Endothelial cell of umbilical vein (primary cell): ENCODE measurements around the gene MRPL21. TPM values are rescaled to one million over a fixed set of nuclear protein-coding genes. Genes with fewer than 3 reads are reported as not detected.

Experiments used
- BruUV-seq: library from RNA; stranded (reverse); fragments of 400-500 nt; replicated peaks from 2 replicates; lab custom pipeline; 2021; lab: Mats Ljungman, UMichigan
- CTCF ChIA-PET: fragments of 300-600, 350-600 bp; sonication (Branson Sonifier 250); formaldehyde crosslinking; loops from one replicate; lab custom pipeline; 2021; ENCODE audit warnings: antibody characterized with exemption, inconsistent platforms; lab: Charles Lee
- POLR2A ChIA-PET: fragments of 300-600, 350-600 bp; sonication (Branson Sonifier 250); formaldehyde crosslinking; loops from one replicate; lab custom pipeline; 2021; ENCODE audit warnings: antibody characterized with exemption, inconsistent platforms; lab: Charles Lee
- DNase-seq: peaks from one replicate; pipeline ENCODE4 v3.0.0-alpha.2; 2011; ENCODE audit warnings: low read depth, low spot score
- FAIRE-seq: peaks from 2 replicates; lab custom pipeline; 2011; peaks lifted over from hg19 to GRCh38; lab: Jason Lieb, UNC
- H2AFZ ChIP-seq: 2 replicates; pipeline ENCODE4 v1.6.0; 2012; ENCODE audit warnings: low read depth, low read length, control low read depth, inconsistent platforms
- H3K27ac ChIP-seq: 2 replicates; pipeline ENCODE4 v1.5.1; 2011; ENCODE audit warnings: low read depth, mild to moderate bottlenecking, control low read depth, low read length, moderate library complexity; ENCODE audit not compliant: insufficient read depth
- H3K27me3 ChIP-seq, 2 experiments: 2 replicates each; pipeline versions ENCODE4 v1.6.0 to v1.6.1; 2011; ENCODE audit warnings: low read length in 2 of 2, mixed read lengths in 1 of 2; ENCODE audit not compliant: control insufficient read depth in 2 of 2, insufficient read depth in 2 of 2
- H3K36me3 ChIP-seq, 2 experiments: 2 replicates in 1 of 2; 3 replicates in 1 of 2; pipeline ENCODE4 v1.5.1; 2011; ENCODE audit warnings: low read length in 2 of 2, mild to moderate bottlenecking in 1 of 2, moderate library complexity in 1 of 2; ENCODE audit not compliant: control insufficient read depth in 2 of 2, insufficient read depth in 2 of 2; ENCODE audit errors: extremely low read depth in 1 of 2
- H3K4me1 ChIP-seq: 3 replicates; pipeline ENCODE4 v1.5.1; 2011; ENCODE audit warnings: mild to moderate bottlenecking, low read length; ENCODE audit not compliant: control insufficient read depth, insufficient read depth; ENCODE audit errors: extremely low read depth
- H3K4me2 ChIP-seq: 2 replicates; pipeline ENCODE4 v1.6.1; 2011; ENCODE audit warnings: low read length, control low read depth, mixed read lengths; ENCODE audit not compliant: insufficient read depth
- H3K4me3 ChIP-seq, 3 experiments: fragments of 200-600 bp in 1 of 3; sonication (generic), shearing (Covaris generic) in 1 of 3; replicated peaks in 1 of 3; 2 replicates each; pipeline ENCODE4 v1.5.1; 2011 to 2016; ENCODE audit warnings: control low read depth in 3 of 3, low read length in 3 of 3, mild to moderate bottlenecking in 2 of 3, inconsistent platforms in 1 of 3, low read depth in 1 of 3, moderate library complexity in 1 of 3; ENCODE audit not compliant: insufficient read depth in 1 of 3
- H3K79me2 ChIP-seq: 2 replicates; pipeline ENCODE4 v1.6.0; 2012; ENCODE audit warnings: low read length, inconsistent platforms; ENCODE audit not compliant: control insufficient read depth, insufficient read depth
- H3K9ac ChIP-seq: replicated peaks from 2 replicates; pipeline ENCODE3; 2011; ENCODE audit warnings: low read length, control low read depth; ENCODE audit not compliant: insufficient read depth; ENCODE audit errors: extremely low read depth
- H3K9me1 ChIP-seq: replicated peaks from 3 replicates; pipeline ENCODE4 v1.6.0; 2011; ENCODE audit warnings: mild to moderate bottlenecking, low read length; ENCODE audit not compliant: control insufficient read depth, insufficient read depth; ENCODE audit errors: extremely low read depth
- H3K9me3 ChIP-seq: replicated peaks from 2 replicates; pipeline ENCODE4 v1.5.1; 2012; ENCODE audit warnings: low read length, inconsistent platforms; ENCODE audit not compliant: control insufficient read depth, insufficient read depth
- H4K20me1 ChIP-seq: replicated peaks from 2 replicates; pipeline ENCODE3; 2011; ENCODE audit warnings: mild to moderate bottlenecking, low read length; ENCODE audit not compliant: control insufficient read depth, insufficient read depth; ENCODE audit errors: extremely low read depth
- CTCF ChIP-seq, 2 donors: IDR thresholded peaks; 1 replicate in 1 of 2; 2 replicates in 1 of 2; pipeline ENCODE4 v1.5.1; 2011; ENCODE audit warnings: low read length in 2 of 2, mild to moderate bottlenecking in 2 of 2, moderate library complexity in 2 of 2, control low read depth in 1 of 2, inconsistent platforms in 1 of 2, low read depth in 1 of 2; ENCODE audit not compliant: insufficient read depth in 1 of 2; ENCODE audit errors: extremely low read depth in 1 of 2
- EZH2 ChIP-seq: IDR thresholded peaks from 2 replicates; pipeline ENCODE4 v1.6.1; 2012; ENCODE audit warnings: borderline replicate concordance, low read depth, mild to moderate bottlenecking, moderate library complexity, low read length, inconsistent platforms; ENCODE audit not compliant: severe bottlenecking
- FOS ChIP-seq: IDR thresholded peaks from 2 replicates; pipeline ENCODE4 v1.6.1; 2011; ENCODE audit warnings: mild to moderate bottlenecking, low read length, moderate library complexity, borderline replicate concordance; ENCODE audit not compliant: insufficient read depth
- GATA2 ChIP-seq: IDR thresholded peaks from 2 replicates; pipeline ENCODE4 v1.7.0; 2011; ENCODE audit warnings: low read depth, mild to moderate bottlenecking, moderate library complexity, mixed read lengths, low read length; ENCODE audit not compliant: insufficient read length, insufficient read depth
- JUN ChIP-seq: IDR thresholded peaks from 2 replicates; pipeline ENCODE4 v1.6.1; 2011; ENCODE audit warnings: borderline replicate concordance, low read depth; ENCODE audit not compliant: insufficient read length, insufficient read depth
- MYC ChIP-seq: IDR thresholded peaks from one replicate; pipeline ENCODE4 v1.6.1; 2011; ENCODE audit warnings: mild to moderate bottlenecking, low read depth, low read length
- POLR2A ChIP-seq: IDR thresholded peaks from 2 replicates; pipeline ENCODE4 v1.6.1; 2012; ENCODE audit warnings: low read depth, mild to moderate bottlenecking, control low read depth, low read length
- POLR2AphosphoS5 ChIP-seq: IDR thresholded peaks from 2 replicates; pipeline ENCODE4 v1.6.1; 2012; ENCODE audit warnings: low read depth, mild to moderate bottlenecking, control low read depth, low read length, moderate library complexity; ENCODE audit not compliant: insufficient read depth
- dilution Hi-C: fragments of 300-500 bp; cut with MboI; formaldehyde crosslinking; loops from one replicate; pipeline ENCODE4 v1.15.0; 2019; ENCODE audit warnings: low sequenced_read_pairs; ENCODE audit not compliant: extremely low pct_ligation_motif_present
- intact Hi-C: fragments of 100-400 bp; cut with micrococcal nuclease; formaldehyde crosslinking; loops from one replicate; pipeline ENCODE4 v1.10.0; 2022
- polyA plus RNA-seq, 4 experiments: library from polyadenylated mRNA; depleted of rRNA in 3 of 4; stranded (reverse) in 3 of 4; unstranded in 1 of 4; fragments of >200 nt; gene quantifications; 2 replicates each; pipeline versions ENCODE4 v1.2.1 to v1.2.3, GENCODE V29; 2011 to 2012; ENCODE audit warnings: missing spikeins in 1 of 4
- total RNA-seq: library from RNA; stranded (reverse); gene quantifications from 2 replicates; pipeline ENCODE4 v1.2.3, GENCODE V29; 2021

MRPL21 gene
- total and polyA plus RNA-seq, 2 donors (not counting 3 experiments of a cell fraction or from before 2014, with no cell fraction given), result 52.2 to 65.5 TPM

- FAIRE-seq (no peak), DNase-seq (no peak)
- BruUV-seq, result no TSS peak
- H3K4me1 ChIP-seq, result no peaks in the 10 kb centered on the region
- no peak overlapping the region for H2AFZ ChIP-seq
- H3K9me3 ChIP-seq, result no peaks in the 10 kb centered on the region
- intact Hi-C loops, result no loop called here
- H3K79me2 ChIP-seq, result no peaks in the 10 kb centered on the region
- no peaks in the 10 kb centered on the region for H3K9me1 ChIP-seq
- ChIA-PET POLR2A (no interaction called here), CTCF (interaction anchor here (1.2 kb wide), 1 partner anchor 12 kb away, joined by 3 read pairs; no protein-coding TSS in a partner anchor)
- peaks cover 3 to 46% of the 10 kb centered on the region in 2 experiments for H3K36me3 ChIP-seq
- H3K4me2 ChIP-seq, result no peak overlapping the region
- H4K20me1 ChIP-seq, result no peaks in the 10 kb centered on the region
- no peak overlapping the region for H3K27ac ChIP-seq
- TF ChIP-seq FOS (no peak), POLR2AphosphoS5 (no peak)
- H3K4me3 ChIP-seq, result no peak overlapping the region
- H3K9ac ChIP-seq, result no peak overlapping the region
- dilution Hi-C loops, result no loop called here
- no peaks in the 10 kb centered on the region for H3K27me3 ChIP-seq
Observed at GRCh38 chr11:68938088-68938487, 34.5 kb upstream of the MRPL21 start.

GRCh38 chr11:68936676-68937620, 33.3 kb upstream of the MRPL21 start:
- Histone ChIP-seq H3K9me3 (no peaks in the 10 kb centered on the region), H3K4me2 (no peak overlapping the region), H3K4me3 (no peak overlapping the region), H3K27ac (no peak overlapping the region), H3K27me3 (no peaks in the 10 kb centered on the region), H3K79me2 (no peaks in the 10 kb centered on the region), H3K36me3 (peaks cover 3 to 46% of the 10 kb centered on the region in 2 experiments), H3K9ac (no peak overlapping the region), H2AFZ (no peak overlapping the region), H3K4me1 (no peaks in the 10 kb centered on the region), H3K9me1 (no peaks in the 10 kb centered on the region), H4K20me1 (no peaks in the 10 kb centered on the region)
- TF ChIP-seq GATA2 (no peak), FOS (no peak), CTCF (IDR thresholded peaks at IDR 0.05; ENCODE audit: extremely low read depth in 1 of 2, insufficient read depth in 1 of 2, low read depth in 1 of 2, low read length in 2 of 2) (no peak), JUN (no peak), MYC (no peak), EZH2 (no peak), POLR2A (no peak)
- FAIRE-seq, result no peak
- no peak for DNase-seq
- dilution Hi-C loops (no loop called here), intact Hi-C loops (no loop called here)
- CTCF ChIA-PET, result interaction anchor here (1.2 kb wide), 1 partner anchor 13 kb away, joined by 3 read pairs; no protein-coding TSS in a partner anchor
- no TSS peak for BruUV-seq
- POLR2A ChIA-PET, result interaction anchor here (0.5 kb wide), 1 partner anchor 29 kb away, joined by 3 read pairs; no protein-coding TSS in a partner anchor
